PC-3 (cell line): ENCODE measurements around the gene FOXN3. TPM values are rescaled to one million over a fixed set of nuclear protein-coding genes. Genes with fewer than 3 reads are reported as not detected.

Experiments used
- ATAC-seq: fragments of 200-7000 bp; cut with Tn5 transposase; 2 replicates; pipeline ENCODE4 v1.9.1; 2020; ENCODE audit warnings: mild to moderate bottlenecking, moderate library complexity
- BruUV-seq: library from RNA; stranded (reverse); fragments of 400-500 nt; replicated peaks from 2 replicates; lab custom pipeline; 2021; lab: Mats Ljungman, UMichigan
- CTCF ChIA-PET: fragments of 300-600 bp; sonication (Branson Sonifier 250); formaldehyde crosslinking; loops from one replicate; lab custom pipeline; 2022; ENCODE audit warnings: antibody characterized with exemption; lab: Charles Lee
- POLR2A ChIA-PET: fragments of 300-600 bp; sonication (Branson Sonifier 250); formaldehyde crosslinking; loops from one replicate; lab custom pipeline; 2022; ENCODE audit warnings: antibody characterized with exemption; ENCODE audit not compliant: unreplicated experiment; lab: Charles Lee
- DNase-seq: peaks from one replicate; pipeline ENCODE4 v3.0.0-alpha.2; 2015
- H2AFZ ChIP-seq: fragments of 300-600 bp; sonication (generic); 2 replicates; pipeline ENCODE4 v1.6.0; 2016; ENCODE audit warnings: antibody characterized with exemption, low read length
- H3F3A ChIP-seq: fragments of 300-600 bp; sonication (generic); one replicate; pipeline ENCODE4 v1.6.0; 2017; ENCODE audit warnings: antibody characterized with exemption, low read length, control low read depth, mild to moderate bottlenecking; ENCODE audit not compliant: unreplicated experiment
- H3K27ac ChIP-seq: fragments of 300-600 bp; sonication (generic); 2 replicates; pipeline ENCODE4 v1.5.1; 2016; ENCODE audit warnings: mild to moderate bottlenecking, low read length
- H3K27me3 ChIP-seq: fragments of 300-600 bp; sonication (generic); 2 replicates; pipeline ENCODE4 v1.6.1; 2016; ENCODE audit warnings: low read length, mixed read lengths
- H3K36me3 ChIP-seq: fragments of 300-600 bp; sonication (generic); 2 replicates; pipeline ENCODE4 v1.6.1; 2016; ENCODE audit warnings: low read depth, mixed run types, low read length, mixed read lengths
- H3K4me1 ChIP-seq: fragments of 300-600 bp; sonication (generic); 2 replicates; pipeline ENCODE4 v1.5.1; 2016; ENCODE audit warnings: low read length; ENCODE audit not compliant: insufficient read depth
- H3K4me2 ChIP-seq: fragments of 300-600 bp; sonication (generic); 2 replicates; pipeline ENCODE4 v1.6.0; 2016; ENCODE audit warnings: low read length
- H3K4me3 ChIP-seq: fragments of 300-600 bp; sonication (generic); 2 replicates; pipeline ENCODE4 v1.5.1; 2016; ENCODE audit warnings: mild to moderate bottlenecking, low read length, mixed read lengths
- H3K79me2 ChIP-seq: fragments of 300-600 bp; sonication (generic); 2 replicates; pipeline ENCODE4 v1.6.1; 2017; ENCODE audit warnings: low read length, mixed read lengths
- H3K9ac ChIP-seq: fragments of 300-600 bp; sonication (generic); 2 replicates; pipeline ENCODE4 v1.6.0; 2016; ENCODE audit warnings: mild to moderate bottlenecking, low read length
- H3K9me2 ChIP-seq: fragments of 300-600 bp; sonication (generic); replicated peaks from 2 replicates; pipeline ENCODE4 v1.6.1; 2016; ENCODE audit warnings: mixed run types, low read length, mixed read lengths
- H3K9me3 ChIP-seq: fragments of 300-600 bp; sonication (generic); 2 replicates; pipeline ENCODE4 v1.6.1; 2016; ENCODE audit warnings: low read length, mixed read lengths
- H4K20me1 ChIP-seq: fragments of 300-600 bp; sonication (generic); 2 replicates; pipeline ENCODE4 v1.6.1; 2016; ENCODE audit warnings: low read length, mixed read lengths
- CTCF ChIP-seq: fragments of 300-600 bp; sonication (generic); conservative IDR thresholded peaks from 2 replicates; pipeline ENCODE4 v1.5.1; 2017; ENCODE audit warnings: antibody characterized with exemption, low read depth, mild to moderate bottlenecking, low read length
- EZH2 ChIP-seq: fragments of 300-600 bp; sonication (generic); IDR thresholded peaks from one replicate; pipeline ENCODE4 v1.6.1; 2017; ENCODE audit warnings: antibody characterized with exemption, mild to moderate bottlenecking, low read length; ENCODE audit not compliant: unreplicated experiment
- EZH2phosphoT487 ChIP-seq: fragments of 300-600 bp; sonication (generic); IDR thresholded peaks from 2 replicates; pipeline ENCODE4 v1.6.1; 2018; ENCODE audit warnings: mild to moderate bottlenecking, antibody characterized with exemption, low read length, borderline replicate concordance
- intact Hi-C: fragments of 100-400 bp; cut with micrococcal nuclease; formaldehyde crosslinking; loops from 2 replicates; pipeline ENCODE4 v1.9.0; 2023
- total RNA-seq: library from RNA; depleted of rRNA; stranded (reverse); fragments of >200 nt; gene quantifications from 2 replicates; pipeline ENCODE4 v1.2.3, GENCODE V29; 2014

Gene FOXN3
- total RNA-seq, 1 experiment from 2014 or later: 13.3 TPM

DNA sequence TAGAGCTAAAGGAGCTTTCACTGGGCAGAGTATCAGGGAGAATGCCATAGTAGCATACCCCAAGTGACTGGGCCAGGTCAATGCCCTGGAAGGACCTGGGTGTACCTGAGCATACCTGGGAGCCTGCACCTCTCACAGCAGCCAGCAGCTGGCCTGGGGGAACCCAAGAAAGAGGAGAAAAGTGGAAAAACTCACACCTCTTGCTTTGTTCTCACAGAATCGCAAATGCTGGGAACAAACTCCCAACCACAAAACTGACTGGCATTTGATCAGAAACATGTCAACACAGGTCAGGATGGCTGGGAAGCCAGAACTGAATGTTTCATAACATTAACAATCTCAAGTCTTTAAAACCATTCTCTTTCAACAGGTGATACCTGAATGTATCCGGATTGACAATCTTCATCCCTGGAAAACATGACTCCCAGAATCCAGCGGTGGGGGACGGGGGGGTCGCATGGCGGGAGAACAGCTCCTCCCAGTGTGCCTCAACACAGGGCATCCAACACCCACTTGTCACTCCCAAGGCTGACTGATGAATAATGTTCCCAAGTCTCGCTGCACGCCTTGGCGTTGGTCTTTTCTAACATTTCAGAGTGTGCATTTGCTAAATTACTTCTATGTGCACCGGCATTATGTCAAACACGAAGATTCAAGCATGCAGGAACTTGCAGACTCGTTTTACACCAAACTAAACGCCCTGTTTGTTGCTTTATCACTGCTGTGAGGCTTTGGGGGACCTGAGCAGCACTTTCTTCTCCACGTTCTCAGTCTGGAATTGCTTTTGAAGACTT, 7.9 kb downstream of the FOXN3 start:
- no peak overlapping the region for H3K27ac ChIP-seq
- no peaks in the 10 kb centered on the region for H3K9me3 ChIP-seq
- no peaks in the 10 kb centered on the region for H3F3A ChIP-seq
- ATAC-seq (no peak), DNase-seq (no peak)
- H3K4me1 ChIP-seq: no peaks in the 10 kb centered on the region
- ChIA-PET CTCF (interaction anchor here (0.6 kb wide), 1 partner anchor 103 kb away, joined by 3 read pairs; no protein-coding TSS in a partner anchor), POLR2A (no interaction called here)
- H3K36me3 ChIP-seq: no peaks in the 10 kb centered on the region
- H4K20me1 ChIP-seq: no peaks in the 10 kb centered on the region
- H3K27me3 ChIP-seq: no peaks in the 10 kb centered on the region
- no peak overlapping the region for H3K4me2 ChIP-seq
- H2AFZ ChIP-seq: no peak overlapping the region
- H3K9ac ChIP-seq: no peak overlapping the region
- no peak overlapping the region for H3K4me3 ChIP-seq
- intact Hi-C loops: no loop called here
- no peak for TF ChIP-seq EZH2
- no peak for TF ChIP-seq CTCF
- no peak for TF ChIP-seq EZH2phosphoT487
- no TSS peak for BruUV-seq
- H3K9me2 ChIP-seq: no peaks in the 10 kb centered on the region
- H3K79me2 ChIP-seq: 0 out of 2 replicates have a peak, but pooled peaks cover 5% of the 10 kb centered on the region

- TF ChIP-seq EZH2 (no peak), CTCF (no peak), EZH2phosphoT487 (no peak)
- no peaks in the 10 kb centered on the region for H3F3A ChIP-seq
- no peak overlapping the region for H3K27ac ChIP-seq
- H3K9ac ChIP-seq: no peak overlapping the region
- H3K36me3 ChIP-seq: no peaks in the 10 kb centered on the region
- no peaks in the 10 kb centered on the region for H3K4me1 ChIP-seq
- no peak overlapping the region for H3K4me3 ChIP-seq
- no peaks in the 10 kb centered on the region for H4K20me1 ChIP-seq
- no TSS peak for BruUV-seq
- no peaks in the 10 kb centered on the region for H3K9me3 ChIP-seq
- 0 out of 2 replicates have a peak, but pooled peaks cover 3% of the 10 kb centered on the region for H3K79me2 ChIP-seq
- ATAC-seq (no peak), DNase-seq (no peak)
- POLR2A ChIA-PET: no interaction called here
- CTCF ChIA-PET: no interaction called here
- intact Hi-C loops: no loop called here
- H2AFZ ChIP-seq: no peak overlapping the region
- no peak overlapping the region for H3K4me2 ChIP-seq
- no peaks in the 10 kb centered on the region for H3K9me2 ChIP-seq
- no peaks in the 10 kb centered on the region for H3K27me3 ChIP-seq
Observed at GRCh38 chr14:89407856-89408255, 9.2 kb downstream of the FOXN3 start.

DNA sequence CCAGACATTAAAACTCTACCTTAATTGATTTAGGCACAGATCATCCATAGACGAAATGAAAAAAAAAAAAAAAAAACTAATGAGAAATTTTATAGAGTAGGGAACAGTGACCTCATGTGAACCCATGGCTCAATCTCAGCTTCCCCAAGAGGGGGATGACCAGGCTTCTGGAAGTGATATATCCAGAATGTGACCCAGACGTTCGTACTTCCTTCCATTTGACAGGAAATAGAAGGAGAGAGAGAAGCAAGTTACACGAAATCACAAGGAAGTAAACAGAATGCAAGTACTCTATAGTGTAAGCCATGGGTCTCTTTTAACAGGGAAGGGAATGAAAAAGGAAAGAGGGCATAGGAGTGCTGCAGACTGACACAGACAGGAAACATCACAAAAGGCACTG, 10.1 kb downstream of the FOXN3 start:
- Histone ChIP-seq H3K79me2 (0 out of 2 replicates have a peak, but pooled peaks cover 3% of the 10 kb centered on the region), H3K9ac (no peak overlapping the region), H3K27me3 (no peaks in the 10 kb centered on the region), H2AFZ (no peak overlapping the region), H3K9me2 (no peaks in the 10 kb centered on the region), H3K4me1 (no peaks in the 10 kb centered on the region), H3K27ac (no peak overlapping the region), H3K9me3 (no peaks in the 10 kb centered on the region), H3F3A (no peaks in the 10 kb centered on the region), H3K4me2 (no peak overlapping the region), H3K4me3 (no peak overlapping the region), H3K36me3 (no peaks in the 10 kb centered on the region), H4K20me1 (no peaks in the 10 kb centered on the region)
- TF ChIP-seq EZH2 (no peak), CTCF (no peak)
- POLR2A ChIA-PET: no interaction called here
- ATAC-seq: no peak
- BruUV-seq: no TSS peak
- no peak for DNase-seq
- CTCF ChIA-PET: no interaction called here
- intact Hi-C loops: no loop called here
